Testis (tissue), 3 donors: Measurements from ENCODE around the gene SH3GL1. TPM values are rescaled to one million over a fixed set of nuclear protein-coding genes. Genes with fewer than 3 reads are reported as not detected.

Experiments used
- DNase-seq: peaks from one replicate; pipeline ENCODE4 v3.0.0-alpha.2; 2019
- H3K27ac ChIP-seq, 2 donors: fragments of 200-600 bp; sonication (generic); one replicate each; pipeline ENCODE4 v1.5.1; 2019
- H3K27me3 ChIP-seq: fragments of 200-600 bp; sonication (generic); one replicate; pipeline ENCODE4 v1.5.1; 2019
- H3K36me3 ChIP-seq: fragments of 200-600 bp; sonication (generic); one replicate; pipeline ENCODE4 v1.5.1; 2017; ENCODE audit warnings: low read depth; ENCODE audit errors: missing control alignments
- H3K4me1 ChIP-seq: fragments of 200-600 bp; sonication (generic); one replicate; pipeline ENCODE4 v1.5.1; 2019
- H3K4me3 ChIP-seq, 2 donors: fragments of 200-600 bp; sonication (generic); one replicate each; pipeline ENCODE4 v1.5.1; 2017 to 2019
- H3K9me3 ChIP-seq: fragments of 200-600 bp; sonication (generic); one replicate; pipeline ENCODE4 v1.5.1; 2017
- POLR2A ChIP-seq: fragments of 450-650 bp; IDR thresholded peaks from one replicate; pipeline ENCODE4 v1.6.1; 2017; ENCODE audit warnings: antibody characterized with exemption, mild to moderate bottlenecking, moderate library complexity
- WGBS, 2 donors: methylation state at CpG; one replicate each; pipeline ENCODE4 v1.1.5; 2018; 5-methylcytosine and 5-hydroxymethylcytosine counted together
- intact Hi-C: fragments of 100-400 bp; cut with DNase I; formaldehyde crosslinking; loops from one replicate; pipeline ENCODE4 v1.15.1; 2023; ENCODE audit warnings: low total_unique reads
- polyA plus RNA-seq: library from polyadenylated mRNA; stranded (reverse); fragments of 350-450 nt; fragmentation: Illumina TruSeq; extraction: RNeasy Lipid Tissue Mini Kit (QIAGEN cat#74804); gene quantifications from one replicate; pipeline ENCODE4 v1.2.3, GENCODE V29; 2014; ENCODE audit warnings: low read depth, low replicate concordance; ENCODE audit not compliant: insufficient read depth
- total RNA-seq, 2 donors: library from RNA; depleted of rRNA; stranded (reverse); fragments of >200 nt; gene quantifications; one replicate each; pipeline ENCODE4 v1.2.3, GENCODE V29; 2016
- TF ChIP-seq, protein P1 (sequence below), 3 experiments: fragments of 450-650 bp in 2 of 3; fragments of 200-600 bp in 1 of 3; sonication (generic) in 1 of 3; IDR thresholded peaks; one replicate each; pipeline ENCODE4 v1.5.1; 2016 to 2019; ENCODE audit warnings: antibody characterized with exemption in 3 of 3, mild to moderate bottlenecking in 2 of 3, moderate library complexity in 1 of 3

The SH3GL1 gene
- total and polyA plus RNA-seq, 3 donors from 2014 or later: 41.6 to 53.4 (median 47.3) TPM

DNA sequence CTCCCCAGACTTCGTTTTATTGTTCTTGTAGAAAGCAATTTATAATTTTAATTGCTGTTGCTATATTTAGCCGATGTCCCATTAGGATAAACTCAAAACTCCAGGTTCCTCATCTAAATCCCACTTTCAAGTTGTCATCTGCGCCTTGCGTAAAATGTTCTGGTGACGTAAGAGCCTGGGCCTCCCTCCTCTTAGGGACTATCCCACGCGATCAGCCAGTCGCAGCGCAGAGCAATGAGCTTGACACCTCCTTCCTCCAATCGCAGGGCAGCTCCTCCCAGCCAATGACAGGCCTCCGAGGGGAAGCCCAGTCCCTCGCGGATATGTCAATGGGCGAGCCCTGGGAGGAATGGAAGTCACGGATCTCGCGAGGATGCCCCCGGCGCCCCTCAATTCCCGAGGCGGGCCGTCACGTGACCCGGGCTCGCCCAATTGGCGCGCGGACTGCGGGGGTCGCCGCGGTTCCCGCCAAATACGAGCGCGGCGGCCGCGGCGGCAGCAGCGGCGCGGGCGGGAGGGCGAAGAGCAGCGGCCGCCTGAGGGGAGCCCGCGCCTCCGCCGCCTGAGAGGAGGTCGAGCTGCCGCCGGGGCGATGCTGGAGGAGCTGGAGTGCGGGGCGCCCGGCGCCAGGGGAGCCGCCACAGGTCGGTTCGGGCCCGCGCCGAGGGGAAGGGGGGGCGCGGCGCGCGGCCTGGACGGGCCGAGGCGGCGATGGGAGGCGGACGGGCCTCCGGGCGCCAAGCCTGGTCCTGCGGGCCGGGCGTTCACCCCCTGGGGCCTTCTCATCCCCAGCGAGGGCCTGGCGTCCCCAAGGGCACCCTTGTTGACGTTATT, 2.0 kb upstream of the SH3GL1 start, which contains the start of gene CHAF1A:
Gene CHAF1A (plus strand): TSS at position 470 of the 834 bp plus-strand sequence. CDS start 123 bp downstream, at position 593.
- Histone ChIP-seq H3K4me3 (peak within 1 kb of the TSS; percentile 69 to 81), H3K27me3 (no peaks in the 10 kb centered on the region), H3K9me3 (no peaks in the 10 kb centered on the region), H3K4me1 (peaks cover 25% of the 10 kb centered on the region), H3K27ac (peak within 1 kb of the TSS; percentile 73 to 90), H3K36me3 (no peaks in the 10 kb centered on the region)
- TF ChIP-seq, protein P1, sequence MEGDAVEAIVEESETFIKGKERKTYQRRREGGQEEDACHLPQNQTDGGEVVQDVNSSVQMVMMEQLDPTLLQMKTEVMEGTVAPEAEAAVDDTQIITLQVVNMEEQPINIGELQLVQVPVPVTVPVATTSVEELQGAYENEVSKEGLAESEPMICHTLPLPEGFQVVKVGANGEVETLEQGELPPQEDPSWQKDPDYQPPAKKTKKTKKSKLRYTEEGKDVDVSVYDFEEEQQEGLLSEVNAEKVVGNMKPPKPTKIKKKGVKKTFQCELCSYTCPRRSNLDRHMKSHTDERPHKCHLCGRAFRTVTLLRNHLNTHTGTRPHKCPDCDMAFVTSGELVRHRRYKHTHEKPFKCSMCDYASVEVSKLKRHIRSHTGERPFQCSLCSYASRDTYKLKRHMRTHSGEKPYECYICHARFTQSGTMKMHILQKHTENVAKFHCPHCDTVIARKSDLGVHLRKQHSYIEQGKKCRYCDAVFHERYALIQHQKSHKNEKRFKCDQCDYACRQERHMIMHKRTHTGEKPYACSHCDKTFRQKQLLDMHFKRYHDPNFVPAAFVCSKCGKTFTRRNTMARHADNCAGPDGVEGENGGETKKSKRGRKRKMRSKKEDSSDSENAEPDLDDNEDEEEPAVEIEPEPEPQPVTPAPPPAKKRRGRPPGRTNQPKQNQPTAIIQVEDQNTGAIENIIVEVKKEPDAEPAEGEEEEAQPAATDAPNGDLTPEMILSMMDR (IDR thresholded peaks at IDR 0.05): no peak
- TF ChIP-seq POLR2A: peak; percentile 66
- peak; percentile 100 for DNase-seq
- 0 to 2% methylated on average over 13 to 31 of the region's 84 CpGs for WGBS, 2 donors
- intact Hi-C loops: loop anchor here (10.0 kb wide), 1 partner anchor 52 kb away; the partner anchor contains the start of gene UBXN6

DNA sequence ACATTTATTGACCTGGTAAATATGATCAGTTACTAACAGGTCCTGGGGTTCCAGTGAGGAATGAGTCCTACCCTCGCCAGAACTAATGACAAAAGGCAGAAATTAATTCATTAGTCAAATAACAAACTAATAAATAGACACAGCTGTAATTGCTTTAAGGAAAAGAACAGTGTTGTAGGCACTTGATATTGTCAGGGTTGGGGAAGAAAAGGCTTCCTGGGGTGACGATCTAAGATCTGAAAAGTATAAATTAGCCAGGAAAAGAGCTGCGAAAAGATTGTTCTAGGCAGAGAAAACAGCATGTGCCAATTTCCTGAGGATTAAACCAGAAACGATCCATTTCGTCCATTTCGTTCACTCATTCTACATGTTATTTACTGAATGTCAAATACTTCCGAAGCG, 1.4 kb upstream of the SH3GL1 start:
- no peak for DNase-seq
- Histone ChIP-seq H3K27ac (peak overlapping the region; percentile 73 to 90), H3K4me3 (peak overlapping the region; percentile 32 to 81), H3K36me3 (no peaks in the 10 kb centered on the region), H3K27me3 (no peaks in the 10 kb centered on the region), H3K4me1 (peaks cover 31% of the 10 kb centered on the region), H3K9me3 (no peaks in the 10 kb centered on the region)
- WGBS, 2 donors: 1% methylated on average over 8 of the region's 8 CpGs
- TF ChIP-seq POLR2A: no peak
- TF ChIP-seq, protein P1 (IDR thresholded peaks at IDR 0.05): peak in 1 of 3 experiments; percentile 6
- intact Hi-C loops: loop anchor here (10.0 kb wide), 1 partner anchor 53 kb away; the partner anchor contains the start of gene UBXN6

DNA sequence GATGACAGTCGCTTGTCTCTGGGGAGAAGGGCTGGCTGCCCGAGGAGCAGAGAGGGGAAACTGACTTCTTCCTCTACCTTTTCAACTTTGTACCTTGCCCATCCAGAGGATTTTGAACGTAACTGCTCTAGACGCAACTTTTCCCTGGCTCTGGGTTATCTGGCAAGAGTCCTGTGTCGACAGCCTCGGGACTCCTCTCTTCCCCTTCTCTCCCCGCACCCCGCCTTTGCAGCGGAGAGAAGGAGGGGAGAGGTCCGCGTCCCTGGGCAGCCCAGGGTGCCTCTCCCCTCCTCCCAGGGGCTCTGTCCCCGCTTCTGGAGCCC, 574 bp downstream of the SH3GL1 start:
- TF ChIP-seq POLR2A: no peak
- TF ChIP-seq, protein P1 (IDR thresholded peaks at IDR 0.05): no peak
- DNase-seq: no peak
- no peaks in the 10 kb centered on the region for H3K9me3 ChIP-seq
- H3K4me3 ChIP-seq: peak overlapping the region; percentile 88 to 97
- H3K36me3 ChIP-seq: no peaks in the 10 kb centered on the region
- H3K27ac ChIP-seq: peak overlapping the region; percentile 88 to 93
- H3K27me3 ChIP-seq: no peaks in the 10 kb centered on the region
- intact Hi-C loops: loop anchor here (10.0 kb wide), 1 partner anchor 55 kb away; the partner anchor contains the start of gene UBXN6
- peaks cover 35% of the 10 kb centered on the region for H3K4me1 ChIP-seq
- 0% methylated on average over 9 to 12 of the region's 12 CpGs for WGBS, 2 donors

DNA sequence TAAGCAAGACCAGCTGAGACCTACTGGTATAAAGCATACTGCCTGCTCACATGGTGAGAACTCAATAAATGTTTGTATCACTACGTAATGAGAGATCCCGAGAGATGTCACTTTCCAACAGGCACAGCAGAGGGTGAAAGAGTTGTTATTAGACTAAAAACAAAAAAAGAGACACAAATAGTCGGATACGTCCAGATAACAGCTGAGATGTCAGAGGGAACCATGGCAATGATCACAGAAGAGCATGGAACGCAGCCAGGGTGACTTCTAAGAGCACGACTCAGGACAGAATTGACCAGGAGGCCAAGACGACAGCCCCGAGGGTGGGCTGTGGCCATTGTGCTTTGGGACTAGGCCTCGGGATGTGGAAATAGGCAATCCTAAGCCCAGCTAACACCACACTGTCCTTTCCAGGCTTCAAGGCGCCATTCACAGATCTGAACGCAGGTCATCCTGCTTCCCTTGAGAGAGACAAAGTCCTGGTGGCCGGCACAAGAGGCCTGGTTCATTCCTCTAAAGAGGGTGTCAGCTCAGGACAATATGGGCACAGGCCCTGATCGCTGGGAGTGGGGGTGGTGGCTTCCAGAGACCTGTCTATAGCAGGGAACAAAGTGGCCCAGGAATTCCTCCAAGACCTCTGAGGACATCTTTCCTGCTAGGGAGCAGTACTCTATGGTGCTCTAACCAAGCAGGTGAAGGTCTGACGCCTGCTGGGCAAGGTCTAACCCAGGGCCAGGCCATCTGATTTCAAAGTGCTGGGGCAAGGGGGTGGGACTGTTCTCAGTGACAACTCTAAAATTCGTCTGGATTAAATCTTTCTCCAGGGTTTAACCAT, 3.2 kb downstream of the SH3GL1 start:
- DNase-seq: no peak
- H3K4me3 ChIP-seq: no peak overlapping the region
- no peaks in the 10 kb centered on the region for H3K36me3 ChIP-seq
- H3K27ac ChIP-seq: no peak overlapping the region
- WGBS, 2 donors: 60 to 62% methylated on average over 13 to 15 of the region's 15 CpGs
- H3K4me1 ChIP-seq: peaks cover 53% of the 10 kb centered on the region
- intact Hi-C loops: no loop called here
- H3K9me3 ChIP-seq: no peaks in the 10 kb centered on the region
- no peak for TF ChIP-seq POLR2A
- TF ChIP-seq, protein P1 (IDR thresholded peaks at IDR 0.05): no peak
- no peaks in the 10 kb centered on the region for H3K27me3 ChIP-seq
